Measurements from ENCODE around the gene CFAP45. TPM values are rescaled to one million over a fixed set of nuclear protein-coding genes. Genes with fewer than 3 reads are reported as not detected.

CFAP45 gene
- total RNA-seq, 4 donors from 2014 or later = 0.97 to 3.6 (median 1.8) TPM; not detected in 1

DNA sequence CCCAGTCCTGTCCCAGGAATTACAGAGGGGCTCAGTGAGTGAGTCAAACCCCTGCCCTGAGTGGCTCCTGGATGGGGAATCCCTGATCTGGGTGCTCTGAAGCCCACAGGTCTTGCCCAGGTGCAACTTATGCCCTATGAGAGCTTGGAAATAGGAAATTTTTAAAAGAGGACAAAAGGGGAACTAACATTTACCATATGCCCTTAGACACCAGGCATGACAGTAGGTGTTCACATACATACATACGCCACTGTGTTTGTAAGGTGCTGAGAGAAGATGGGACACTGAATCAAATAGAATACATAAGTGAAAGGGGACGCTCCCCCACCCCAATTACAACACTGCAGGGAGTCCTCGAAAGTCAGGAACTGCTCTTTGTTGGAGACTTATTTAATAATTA is 1.4 kb downstream of the CFAP45 start:
- no peaks in the 10 kb centered on the region for H3K36me3 ChIP-seq
- DNase-seq = no peak
- no peaks in the 10 kb centered on the region for H3K4me1 ChIP-seq
- H3K4me3 ChIP-seq = no peak overlapping the region
- no peaks in the 10 kb centered on the region for H3K27me3 ChIP-seq
- intact Hi-C loops (cut with DNase I; ENCODE audit: low total_unique reads) = no loop called here
- no peak overlapping the region for H3K27ac ChIP-seq
- TF ChIP-seq POLR2A (IDR thresholded peaks at IDR 0.05) = no peak
- TF ChIP-seq, protein P1, sequence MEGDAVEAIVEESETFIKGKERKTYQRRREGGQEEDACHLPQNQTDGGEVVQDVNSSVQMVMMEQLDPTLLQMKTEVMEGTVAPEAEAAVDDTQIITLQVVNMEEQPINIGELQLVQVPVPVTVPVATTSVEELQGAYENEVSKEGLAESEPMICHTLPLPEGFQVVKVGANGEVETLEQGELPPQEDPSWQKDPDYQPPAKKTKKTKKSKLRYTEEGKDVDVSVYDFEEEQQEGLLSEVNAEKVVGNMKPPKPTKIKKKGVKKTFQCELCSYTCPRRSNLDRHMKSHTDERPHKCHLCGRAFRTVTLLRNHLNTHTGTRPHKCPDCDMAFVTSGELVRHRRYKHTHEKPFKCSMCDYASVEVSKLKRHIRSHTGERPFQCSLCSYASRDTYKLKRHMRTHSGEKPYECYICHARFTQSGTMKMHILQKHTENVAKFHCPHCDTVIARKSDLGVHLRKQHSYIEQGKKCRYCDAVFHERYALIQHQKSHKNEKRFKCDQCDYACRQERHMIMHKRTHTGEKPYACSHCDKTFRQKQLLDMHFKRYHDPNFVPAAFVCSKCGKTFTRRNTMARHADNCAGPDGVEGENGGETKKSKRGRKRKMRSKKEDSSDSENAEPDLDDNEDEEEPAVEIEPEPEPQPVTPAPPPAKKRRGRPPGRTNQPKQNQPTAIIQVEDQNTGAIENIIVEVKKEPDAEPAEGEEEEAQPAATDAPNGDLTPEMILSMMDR (IDR thresholded peaks at IDR 0.05) = no peak
- no peaks in the 10 kb centered on the region for H3K9me3 ChIP-seq

DNA sequence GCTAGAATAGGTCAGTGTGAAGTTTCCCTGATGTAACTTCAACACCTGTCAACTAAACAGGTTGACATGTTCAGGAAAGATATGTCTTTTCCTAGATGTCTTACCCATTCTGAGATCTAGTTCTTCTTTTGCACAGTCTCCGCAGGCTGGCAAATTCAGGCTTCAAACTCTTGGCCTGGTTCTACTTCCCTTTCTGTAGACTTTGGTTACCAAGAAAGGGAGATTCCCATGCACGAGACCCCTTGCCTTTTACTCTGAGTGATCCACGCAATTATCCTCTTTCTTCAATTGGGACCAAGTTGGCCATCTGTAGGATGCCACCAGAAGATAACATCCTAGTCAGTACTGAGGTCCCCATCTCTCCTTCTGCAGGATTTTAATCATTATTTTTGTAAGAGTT is 2.0 kb downstream of the CFAP45 start:
- intact Hi-C loops (cut with DNase I; ENCODE audit: low total_unique reads) = no loop called here
- DNase-seq = no peak
- H3K36me3 ChIP-seq = no peaks in the 10 kb centered on the region
- H3K4me1 ChIP-seq = no peaks in the 10 kb centered on the region
- no peaks in the 10 kb centered on the region for H3K9me3 ChIP-seq
- TF ChIP-seq, protein P1 (IDR thresholded peaks at IDR 0.05) = no peak
- TF ChIP-seq POLR2A (IDR thresholded peaks at IDR 0.05) = no peak
- H3K27me3 ChIP-seq = no peaks in the 10 kb centered on the region
- H3K27ac ChIP-seq = no peak overlapping the region
- H3K4me3 ChIP-seq = no peak overlapping the region

- no peaks in the 10 kb centered on the region for H3K9me3 ChIP-seq
- H3K36me3 ChIP-seq = no peaks in the 10 kb centered on the region
- H3K4me3 ChIP-seq = no peak overlapping the region
- DNase-seq = no peak
- H3K27ac ChIP-seq = no peak overlapping the region
- H3K27me3 ChIP-seq = no peaks in the 10 kb centered on the region
- H3K4me1 ChIP-seq = no peaks in the 10 kb centered on the region
- intact Hi-C loops (cut with DNase I; ENCODE audit: low total_unique reads) = no loop called here
- no peak for TF ChIP-seq POLR2A (IDR thresholded peaks at IDR 0.05)
- TF ChIP-seq, protein P1 (IDR thresholded peaks at IDR 0.05) = no peak
These were observed 3.4 kb downstream of the CFAP45 start for GRCh38 chr1:159896546-159896930.

DNA sequence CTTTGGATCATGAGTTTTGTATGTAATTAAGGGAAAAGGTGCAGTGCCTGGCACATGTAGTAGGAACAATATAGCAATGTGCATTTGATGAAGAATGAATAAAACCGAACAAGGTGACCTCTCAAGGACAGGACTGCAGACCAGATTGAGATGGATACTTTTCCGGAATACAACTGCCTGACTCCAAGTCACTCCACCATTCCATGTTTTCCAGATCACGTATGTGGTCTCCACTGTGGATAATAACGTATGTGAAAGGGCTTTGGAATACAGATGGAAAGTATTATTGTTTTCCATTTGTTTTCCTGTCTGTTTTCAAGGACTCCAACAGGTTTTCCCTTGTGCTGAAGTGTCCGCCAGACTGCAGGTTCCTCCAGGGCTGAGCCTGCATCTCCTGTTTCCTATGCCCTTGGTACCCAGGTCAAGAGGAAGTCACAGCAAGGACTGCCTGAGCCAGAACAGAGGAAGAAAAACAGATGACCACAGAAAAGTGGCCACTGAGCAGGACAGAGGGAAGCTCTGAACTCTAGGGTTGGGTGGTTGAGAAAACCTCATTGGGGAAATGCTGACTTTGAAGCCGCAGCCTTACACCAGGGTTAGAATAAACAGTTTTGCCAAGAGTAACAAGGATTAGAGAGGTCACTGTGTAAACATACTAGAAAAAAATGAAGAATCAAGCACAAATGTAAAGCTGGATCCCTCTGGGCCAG is 4.0 kb downstream of the CFAP45 start:
- DNase-seq = no peak
- H3K36me3 ChIP-seq = no peaks in the 10 kb centered on the region
- H3K27me3 ChIP-seq = no peaks in the 10 kb centered on the region
- H3K27ac ChIP-seq = no peak overlapping the region
- intact Hi-C loops (cut with DNase I; ENCODE audit: low total_unique reads) = no loop called here
- H3K9me3 ChIP-seq = no peaks in the 10 kb centered on the region
- TF ChIP-seq, protein P1 (IDR thresholded peaks at IDR 0.05) = no peak
- TF ChIP-seq POLR2A (IDR thresholded peaks at IDR 0.05) = no peak
- H3K4me3 ChIP-seq = no peak overlapping the region
- H3K4me1 ChIP-seq = no peaks in the 10 kb centered on the region

GRCh38 chr1:159895286-159895685 is 4.7 kb downstream of the CFAP45 start:
- intact Hi-C loops (cut with DNase I; ENCODE audit: low total_unique reads) = no loop called here
- H3K27ac ChIP-seq = no peak overlapping the region
- no peaks in the 10 kb centered on the region for H3K27me3 ChIP-seq
- H3K36me3 ChIP-seq = no peaks in the 10 kb centered on the region
- TF ChIP-seq POLR2A (IDR thresholded peaks at IDR 0.05) = no peak
- TF ChIP-seq, protein P1 (IDR thresholded peaks at IDR 0.05) = no peak
- no peak overlapping the region for H3K4me3 ChIP-seq
- no peaks in the 10 kb centered on the region for H3K9me3 ChIP-seq
- no peaks in the 10 kb centered on the region for H3K4me1 ChIP-seq
- DNase-seq = no peak
